HG03139 (cell line): ENCODE measurements around the gene EDNRB.
"Not testable (repeated sequence)": the region's sequence is repeated elsewhere in the genome, so short reads cannot be mapped to it uniquely, and the experiment has no call there.

Experiments used
- ATAC-seq: cut with Tn5 transposase; IDR thresholded peaks from one replicate; pipeline ENCODE4 v1.9.1; 2021; ENCODE audit not compliant: unreplicated experiment

The EDNRB gene

GRCh38 chr13:77918391-77919245 lies at the start of gene EDNRB:
Gene EDNRB, minus strand, starts transcription at chr13:77918831. Its CDS starts 258 bp downstream, at chr13:77918573.
- no peak for ATAC-seq

DNA sequence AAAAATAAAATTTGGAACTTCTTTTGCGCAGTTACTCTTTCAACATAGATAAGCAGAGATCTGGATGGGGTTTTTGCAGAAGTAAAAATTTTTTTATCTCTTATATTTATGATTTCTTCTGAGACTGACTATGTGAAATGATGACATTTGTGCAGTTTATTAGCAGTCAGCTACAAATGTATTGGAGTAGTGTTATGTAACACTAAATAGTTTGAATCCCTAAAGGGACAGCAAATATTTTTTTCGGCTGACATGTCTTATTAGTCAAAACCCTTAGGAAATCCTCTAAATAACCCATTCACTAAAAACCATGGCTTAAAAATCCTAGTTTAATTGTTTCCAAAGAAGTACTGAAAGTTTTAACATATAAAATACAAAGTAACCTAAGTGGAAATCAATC lies 48.0 kb upstream of the EDNRB start:
- no peak for ATAC-seq

- ATAC-seq, result no peak
Observed at GRCh38 chr13:77952737-77953136, 34.1 kb upstream of the EDNRB start.

- no peak for ATAC-seq
Observed at GRCh38 chr13:77952276-77952675, 33.6 kb upstream of the EDNRB start.

- no peak for ATAC-seq
Observed at GRCh38 chr13:77946522-77946921, 27.9 kb upstream of the EDNRB start.

- not testable (repeated sequence) for ATAC-seq
Observed at GRCh38 chr13:77935063-77935462, 16.4 kb upstream of the EDNRB start.

- ATAC-seq, result peak; percentile 84
Observed at GRCh38 chr13:77930430-77930829, 11.8 kb upstream of the EDNRB start.

DNA sequence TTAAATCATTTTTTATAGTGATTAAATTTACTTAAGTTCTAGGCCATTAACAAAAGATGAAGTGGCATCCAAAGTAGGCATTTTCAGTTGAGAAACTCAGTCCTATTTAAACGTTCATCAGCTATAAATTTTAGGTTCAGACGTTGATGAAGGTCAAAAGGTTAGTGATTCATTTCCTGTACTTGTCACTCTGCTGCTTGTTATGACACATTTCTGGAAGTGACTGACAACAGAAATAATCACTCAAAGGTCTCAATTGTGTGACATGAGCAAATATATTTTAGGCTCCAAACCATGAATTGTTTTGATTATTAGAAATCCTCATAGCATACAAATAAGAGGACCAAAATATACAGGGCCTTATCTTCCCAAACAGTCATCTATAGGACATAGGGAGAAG lies 10.3 kb upstream of the EDNRB start:
- peak; percentile 82 for ATAC-seq

DNA sequence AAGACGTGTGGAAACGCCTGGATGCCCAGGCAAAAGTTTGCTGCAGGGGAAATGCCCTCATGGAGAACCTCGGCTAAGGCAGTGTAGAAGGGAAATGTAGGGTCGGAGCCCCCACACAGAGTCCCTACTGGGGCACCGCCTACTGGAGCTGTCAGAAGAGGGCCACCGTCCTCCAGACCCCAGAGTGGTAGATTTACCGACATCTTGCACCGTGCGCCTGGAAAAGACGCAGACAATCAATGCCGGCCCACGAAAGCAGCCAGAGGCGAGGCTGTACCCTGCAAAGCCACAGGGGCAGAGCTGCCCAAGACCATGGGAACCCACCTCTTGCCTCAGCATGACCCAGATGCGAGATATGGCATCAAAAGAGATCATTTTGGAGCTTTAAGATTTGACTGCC lies 7.0 kb upstream of the EDNRB start:
- no peak for ATAC-seq

- no peak for ATAC-seq
Observed at GRCh38 chr13:77919921-77920294, 1.3 kb upstream of the EDNRB start.

DNA sequence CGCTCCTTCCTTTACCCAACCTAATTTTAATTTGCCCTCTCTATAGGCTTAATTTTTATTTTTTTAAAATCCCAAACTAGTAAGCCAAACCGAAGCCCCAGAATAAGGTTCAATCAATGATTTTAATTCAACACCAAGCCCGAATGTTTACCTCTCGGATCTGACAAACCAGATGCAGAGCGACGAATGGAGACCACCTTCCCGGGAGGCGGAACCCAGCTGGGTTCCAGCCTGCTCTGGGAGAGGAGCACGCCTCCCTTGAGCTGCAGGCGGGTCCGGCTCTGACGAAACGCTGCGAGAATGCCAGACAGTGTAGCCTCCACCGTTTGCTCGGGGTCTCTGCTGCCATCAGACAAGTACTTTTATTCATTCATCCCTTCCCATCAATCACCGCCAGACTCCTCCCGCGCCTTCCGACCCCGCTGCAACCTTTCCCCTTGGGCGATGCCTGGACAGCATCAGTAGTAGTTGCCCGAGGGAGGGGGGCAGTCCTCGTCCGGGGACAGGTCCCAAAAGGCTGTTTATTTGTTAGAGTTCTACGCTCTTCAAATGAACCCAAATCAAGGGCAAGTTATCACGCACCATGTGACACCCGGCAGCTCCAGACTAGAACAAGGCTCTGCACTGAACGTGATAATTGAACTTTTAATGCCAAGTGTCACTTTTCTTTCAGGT lies 752 bp upstream of the EDNRB start:
- no peak for ATAC-seq

DNA sequence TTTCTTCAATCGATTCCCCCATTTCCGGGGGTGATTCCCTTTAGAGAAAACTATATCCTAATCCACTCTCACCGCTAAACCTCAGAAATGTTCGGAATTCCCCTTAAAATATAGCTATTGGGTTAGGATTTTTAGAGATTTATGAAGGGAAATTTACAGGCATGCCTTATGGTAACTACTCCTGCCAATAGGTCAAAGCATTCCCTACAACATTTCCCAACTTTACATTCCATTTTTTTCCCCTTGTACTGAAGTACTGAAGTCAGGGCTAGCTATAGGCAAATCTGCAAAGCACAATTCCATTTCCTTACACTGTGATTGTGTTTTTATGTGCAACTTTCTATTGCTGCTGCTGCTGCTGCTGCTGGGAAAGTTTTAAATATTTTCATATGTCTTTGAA lies 2.1 kb downstream of the EDNRB start:
- ATAC-seq, result no peak

DNA sequence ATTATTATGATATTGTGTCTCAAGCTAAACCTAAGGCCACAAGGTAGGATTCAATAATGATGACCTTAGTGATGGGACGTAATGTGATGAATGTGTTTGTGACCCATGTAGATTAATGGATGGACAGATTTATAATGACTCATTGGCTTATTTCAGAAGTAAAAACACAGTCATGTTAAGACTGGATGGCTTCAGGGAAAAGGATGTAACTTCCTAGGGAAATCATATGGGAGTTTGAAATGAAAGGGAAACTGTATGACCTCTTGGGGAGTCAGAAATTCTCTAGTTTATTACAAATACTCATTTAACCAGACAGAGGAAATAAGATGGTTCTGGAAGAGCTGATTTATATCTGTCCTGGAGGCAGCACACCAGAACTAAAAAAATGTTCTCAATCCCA lies 2.9 kb downstream of the EDNRB start:
- no peak for ATAC-seq

- no peak for ATAC-seq
Observed at GRCh38 chr13:77913003-77913402, 5.6 kb downstream of the EDNRB start.

- no peak for ATAC-seq
Observed at GRCh38 chr13:77911751-77912150, 6.9 kb downstream of the EDNRB start.

- ATAC-seq, result no peak
Observed at GRCh38 chr13:77909827-77910226, 8.8 kb downstream of the EDNRB start.

GRCh38 chr13:77908531-77908930 lies 10.1 kb downstream of the EDNRB start:
- ATAC-seq, result no peak

- no peak for ATAC-seq
Observed at GRCh38 chr13:77907666-77908341, 10.8 kb downstream of the EDNRB start.

DNA sequence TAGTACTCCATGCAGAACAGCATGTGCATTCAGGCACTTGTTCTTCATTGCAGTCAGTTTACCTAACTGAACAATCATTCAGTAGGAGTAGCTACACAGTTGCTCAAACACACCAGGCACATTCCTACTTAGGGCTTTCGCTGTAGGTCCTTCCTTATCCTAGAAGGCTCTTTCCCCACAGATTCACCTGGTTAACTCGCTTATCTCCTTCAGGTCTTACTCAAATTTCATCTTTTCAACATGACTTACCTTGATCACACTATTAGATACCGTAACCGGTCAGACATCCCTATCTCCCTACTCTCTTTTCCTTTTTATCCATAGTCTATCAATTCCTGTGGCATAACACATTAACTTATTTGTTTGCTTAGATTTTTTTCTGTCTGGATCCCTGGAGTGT lies 14.6 kb downstream of the EDNRB start:
- ATAC-seq, result no peak

- ATAC-seq, result no peak
Observed at GRCh38 chr13:77903435-77903834, 15.2 kb downstream of the EDNRB start.

DNA sequence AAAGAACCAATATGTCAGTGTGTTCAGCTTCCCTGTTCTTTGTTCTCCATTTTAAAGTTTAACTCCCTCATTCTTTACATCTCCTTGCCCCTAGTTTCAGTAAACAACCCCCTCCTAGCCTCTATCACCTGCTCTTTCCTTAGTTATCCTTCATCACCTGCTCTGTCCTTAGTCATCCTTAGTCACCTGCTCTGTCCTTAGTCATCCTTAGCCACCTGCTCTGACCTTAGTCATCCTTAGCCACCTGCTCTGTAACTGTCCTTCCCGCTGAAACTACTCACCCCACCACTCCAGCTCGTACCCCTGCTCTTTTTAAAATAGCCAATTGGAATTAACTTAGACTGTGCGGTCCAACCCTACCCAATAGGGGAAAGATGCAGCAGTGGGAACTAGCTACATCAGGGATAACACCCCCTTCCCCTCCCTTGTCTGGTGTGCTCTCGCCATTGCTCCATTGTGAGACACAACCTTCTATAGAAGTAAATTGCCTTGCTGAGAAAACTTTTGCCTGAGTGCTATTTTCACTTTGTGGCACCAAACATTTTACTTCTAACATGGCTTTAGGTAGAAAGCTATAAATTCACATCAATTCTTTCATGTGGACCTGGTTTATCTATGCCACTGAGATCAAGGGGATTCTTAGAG lies 16.2 kb downstream of the EDNRB start:
- no peak for ATAC-seq
